GM23338 (cell line): Measurements from ENCODE around the gene EDAR. TPM values are rescaled to one million over a fixed set of nuclear protein-coding genes. Genes with fewer than 3 reads are reported as not detected.

Experiments used
- ATAC-seq: fragments of 200-7000 bp; cut with Tn5 transposase; 3 replicates; pipeline ENCODE4 v1.9.1; 2020
- DNase-seq: peaks from one replicate; pipeline ENCODE4 v3.0.0-alpha.2; 2015; ENCODE audit warnings: low spot score
- H2AFZ ChIP-seq: fragments of 200-600 bp; sonication (generic); 2 replicates; pipeline ENCODE4 v1.8.0; 2016; ENCODE audit warnings: antibody characterized with exemption, mild to moderate bottlenecking, moderate library complexity
- H3F3A ChIP-seq: fragments of 200-600 bp; sonication (generic); replicated peaks from 2 replicates; pipeline ENCODE4 v1.8.0; 2017; ENCODE audit warnings: antibody characterized with exemption, mixed run types, low read depth
- H3K27ac ChIP-seq: fragments of 200-600 bp; sonication (generic); 2 replicates; pipeline ENCODE4 v1.6.1; 2016; ENCODE audit warnings: low read depth
- H3K27me3 ChIP-seq: fragments of 200-600 bp; sonication (generic); 2 replicates; pipeline ENCODE4 v1.8.0; 2016; ENCODE audit warnings: mild to moderate bottlenecking, mixed run types, moderate library complexity; ENCODE audit not compliant: insufficient read depth
- H3K36me3 ChIP-seq: fragments of 200-600 bp; sonication (generic); 2 replicates; pipeline ENCODE4 v1.8.0; 2016; ENCODE audit warnings: mild to moderate bottlenecking; ENCODE audit not compliant: insufficient read depth
- H3K4me1 ChIP-seq: fragments of 200-600 bp; sonication (generic); 2 replicates; pipeline ENCODE4 v1.8.0; 2016; ENCODE audit warnings: mild to moderate bottlenecking, moderate library complexity; ENCODE audit not compliant: insufficient read depth
- H3K4me2 ChIP-seq: fragments of 200-600 bp; sonication (generic); 2 replicates; pipeline ENCODE4 v1.7.1; 2017; ENCODE audit warnings: mixed run types
- H3K4me3 ChIP-seq: fragments of 200-600 bp; sonication (generic); 2 replicates; pipeline ENCODE4 v1.6.1; 2016; ENCODE audit warnings: mixed run types
- H3K79me2 ChIP-seq: fragments of 200-600 bp; sonication (generic); replicated peaks from 2 replicates; pipeline ENCODE4 v1.8.0; 2017; ENCODE audit warnings: mild to moderate bottlenecking; ENCODE audit not compliant: insufficient read depth
- H3K9me2 ChIP-seq: fragments of 200-600 bp; sonication (generic); 2 replicates; pipeline ENCODE4 v1.8.0; 2017; ENCODE audit not compliant: insufficient read depth
- H4K20me1 ChIP-seq: fragments of 200-600 bp; sonication (generic); replicated peaks from 2 replicates; pipeline ENCODE4 v1.8.0; 2017; ENCODE audit warnings: mild to moderate bottlenecking; ENCODE audit not compliant: insufficient read depth
- H3K27ac Mint-ChIP-seq: 2 replicates; pipeline ENCODE4 v1.8.0; 2020; ENCODE audit warnings: inconsistent platforms, mild to moderate bottlenecking, moderate library complexity, mixed read lengths
- H3K27me3 Mint-ChIP-seq: 3 replicates; pipeline ENCODE4 v1.8.0; 2022; ENCODE audit warnings: low read depth, mild to moderate bottlenecking, moderate library complexity, mixed read lengths, inconsistent platforms; ENCODE audit not compliant: insufficient read depth, poor library complexity
- H3K36me3 Mint-ChIP-seq: 3 replicates; pipeline ENCODE4 v1.8.0; 2021; ENCODE audit warnings: low read depth, mild to moderate bottlenecking, inconsistent platforms, moderate library complexity, mixed read lengths
- H3K4me1 Mint-ChIP-seq: 3 replicates; pipeline ENCODE4 v1.8.0; 2020; ENCODE audit warnings: mild to moderate bottlenecking, inconsistent platforms, mixed read lengths
- H3K4me3 Mint-ChIP-seq: 3 replicates; pipeline ENCODE4 v1.8.0; 2021; ENCODE audit warnings: moderate library complexity, mild to moderate bottlenecking, inconsistent platforms, mixed read lengths
- H3K9me3 Mint-ChIP-seq: 3 replicates; pipeline ENCODE4 v1.8.0; 2020; ENCODE audit warnings: moderate library complexity, mild to moderate bottlenecking, inconsistent platforms, mixed read lengths
- CREB1 ChIP-seq: fragments of 250-450 bp; sonication (Bioruptor Pico); IDR thresholded peaks from 2 replicates; pipeline ENCODE4 v1.5.0; 2020; ENCODE audit warnings: low read depth, mild to moderate bottlenecking, moderate library complexity
- EZH2 ChIP-seq: fragments of 200-600 bp; sonication (generic); IDR thresholded peaks from one replicate; pipeline ENCODE4 v1.8.0; 2017; ENCODE audit warnings: antibody characterized with exemption, mild to moderate bottlenecking, low read depth; ENCODE audit not compliant: unreplicated experiment
- EZH2phosphoT487 ChIP-seq: fragments of 200-600 bp; sonication (generic); IDR thresholded peaks from one replicate; pipeline ENCODE4 v1.8.1; 2018; ENCODE audit warnings: antibody characterized with exemption; ENCODE audit not compliant: unreplicated experiment
- JUNB ChIP-seq: IDR thresholded peaks from one replicate; pipeline ENCODE4 v1.6.1; 2016; ENCODE audit warnings: antibody characterized with exemption; ENCODE audit not compliant: unreplicated experiment
- NANOG ChIP-seq: IDR thresholded peaks from 2 replicates; pipeline ENCODE4 v1.6.1; 2016; ENCODE audit warnings: antibody characterized with exemption, borderline replicate concordance
- POLR2AphosphoS5 ChIP-seq: IDR thresholded peaks from 2 replicates; pipeline ENCODE4 v1.6.1; 2016; ENCODE audit warnings: antibody characterized with exemption, low read depth
- STAT1 ChIP-seq: IDR thresholded peaks from one replicate; pipeline ENCODE4 v1.6.1; 2016; ENCODE audit warnings: antibody characterized with exemption; ENCODE audit not compliant: unreplicated experiment
- ZNF114 ChIP-seq: fragments of 250-450 bp; sonication (Bioruptor Pico); IDR thresholded peaks from 2 replicates; pipeline ENCODE4 v1.5.0; 2020; ENCODE audit warnings: mild to moderate bottlenecking, moderate library complexity
- polyA plus RNA-seq: library from polyadenylated mRNA; unstranded; fragments of >200 nt; fragmentation: Nextera tagmentation; extraction: Ambion mirVana; gene quantifications from 2 replicates; pipeline ENCODE4 v1.2.1, GENCODE V29; 2016
- total RNA-seq: library from RNA; depleted of rRNA; stranded (reverse); fragments of >200 nt; shearing (Covaris generic); gene quantifications from 2 replicates; pipeline ENCODE4 v1.2.3, GENCODE V29; 2014
- TF ChIP-seq, protein P1 (sequence below), 2 experiments: fragments of 200-600 bp in 1 of 2; sonication (generic) in 1 of 2; conservative IDR thresholded peaks; 2 replicates each; pipeline versions ENCODE4 v1.5.1 to v1.6.1; 2016 to 2017; ENCODE audit warnings: antibody characterized with exemption in 2 of 2, low read depth in 2 of 2, mild to moderate bottlenecking in 2 of 2, moderate library complexity in 1 of 2
- TF ChIP-seq, protein P2 (sequence below): IDR thresholded peaks from one replicate; pipeline ENCODE4 v1.6.1; 2018; ENCODE audit warnings: antibody characterized with exemption; ENCODE audit not compliant: unreplicated experiment
- TF ChIP-seq, protein P3 (sequence below): IDR thresholded peaks from 2 replicates; pipeline ENCODE4 v1.6.1; 2016; ENCODE audit warnings: antibody characterized with exemption

Gene EDAR
- total and polyA plus RNA-seq, 2 experiments from 2014 or later: not detected

DNA sequence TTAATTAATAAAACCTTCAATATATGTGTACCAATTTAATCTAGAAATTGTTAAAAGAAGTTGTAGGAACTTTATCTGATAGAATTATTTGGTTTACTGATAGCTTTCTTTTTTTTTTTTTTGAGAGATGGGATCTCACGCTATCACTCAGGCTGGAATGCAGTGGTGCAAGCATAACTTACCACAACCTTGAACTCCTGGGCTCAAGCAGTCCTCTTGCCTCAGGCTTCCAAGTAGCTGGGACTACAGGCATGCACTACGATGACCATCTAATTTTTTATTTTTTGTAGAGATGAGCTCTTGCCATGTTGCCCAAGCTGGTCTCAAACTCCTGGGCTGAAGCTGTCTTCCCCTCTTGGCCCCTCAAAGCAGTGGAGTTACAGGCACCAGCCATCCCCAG lies 135.6 kb downstream of the EDAR start:
- Histone ChIP-seq H3K79me2 (no peaks in the 10 kb centered on the region), H3K27me3 (no peaks in the 10 kb centered on the region), H3F3A (no peaks in the 10 kb centered on the region), H2AFZ (no peak overlapping the region), H4K20me1 (no peaks in the 10 kb centered on the region), H3K36me3 (peaks cover 7% of the 10 kb centered on the region), H3K9me2 (no peaks in the 10 kb centered on the region), H3K4me1 (no peaks in the 10 kb centered on the region), H3K4me2 (no peak overlapping the region), H3K4me3 (no peak overlapping the region), H3K27ac (no peak overlapping the region)
- Mint-ChIP-seq H3K27me3 (no peaks in the 10 kb centered on the region), H3K27ac (no peak overlapping the region), H3K36me3 (peaks cover 44% of the 10 kb centered on the region), H3K4me1 (no peaks in the 10 kb centered on the region), H3K9me3 (no peaks in the 10 kb centered on the region), H3K4me3 (no peak overlapping the region)
- TF ChIP-seq NANOG: no peak
- TF ChIP-seq JUNB: no peak
- TF ChIP-seq CREB1 (CRISPR knock-in tag): no peak
- TF ChIP-seq, protein P1, sequence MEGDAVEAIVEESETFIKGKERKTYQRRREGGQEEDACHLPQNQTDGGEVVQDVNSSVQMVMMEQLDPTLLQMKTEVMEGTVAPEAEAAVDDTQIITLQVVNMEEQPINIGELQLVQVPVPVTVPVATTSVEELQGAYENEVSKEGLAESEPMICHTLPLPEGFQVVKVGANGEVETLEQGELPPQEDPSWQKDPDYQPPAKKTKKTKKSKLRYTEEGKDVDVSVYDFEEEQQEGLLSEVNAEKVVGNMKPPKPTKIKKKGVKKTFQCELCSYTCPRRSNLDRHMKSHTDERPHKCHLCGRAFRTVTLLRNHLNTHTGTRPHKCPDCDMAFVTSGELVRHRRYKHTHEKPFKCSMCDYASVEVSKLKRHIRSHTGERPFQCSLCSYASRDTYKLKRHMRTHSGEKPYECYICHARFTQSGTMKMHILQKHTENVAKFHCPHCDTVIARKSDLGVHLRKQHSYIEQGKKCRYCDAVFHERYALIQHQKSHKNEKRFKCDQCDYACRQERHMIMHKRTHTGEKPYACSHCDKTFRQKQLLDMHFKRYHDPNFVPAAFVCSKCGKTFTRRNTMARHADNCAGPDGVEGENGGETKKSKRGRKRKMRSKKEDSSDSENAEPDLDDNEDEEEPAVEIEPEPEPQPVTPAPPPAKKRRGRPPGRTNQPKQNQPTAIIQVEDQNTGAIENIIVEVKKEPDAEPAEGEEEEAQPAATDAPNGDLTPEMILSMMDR (conservative IDR thresholded peaks at IDR 0.05; ENCODE audit: low read depth in 2 of 2): no peak
- TF ChIP-seq, protein P2, sequence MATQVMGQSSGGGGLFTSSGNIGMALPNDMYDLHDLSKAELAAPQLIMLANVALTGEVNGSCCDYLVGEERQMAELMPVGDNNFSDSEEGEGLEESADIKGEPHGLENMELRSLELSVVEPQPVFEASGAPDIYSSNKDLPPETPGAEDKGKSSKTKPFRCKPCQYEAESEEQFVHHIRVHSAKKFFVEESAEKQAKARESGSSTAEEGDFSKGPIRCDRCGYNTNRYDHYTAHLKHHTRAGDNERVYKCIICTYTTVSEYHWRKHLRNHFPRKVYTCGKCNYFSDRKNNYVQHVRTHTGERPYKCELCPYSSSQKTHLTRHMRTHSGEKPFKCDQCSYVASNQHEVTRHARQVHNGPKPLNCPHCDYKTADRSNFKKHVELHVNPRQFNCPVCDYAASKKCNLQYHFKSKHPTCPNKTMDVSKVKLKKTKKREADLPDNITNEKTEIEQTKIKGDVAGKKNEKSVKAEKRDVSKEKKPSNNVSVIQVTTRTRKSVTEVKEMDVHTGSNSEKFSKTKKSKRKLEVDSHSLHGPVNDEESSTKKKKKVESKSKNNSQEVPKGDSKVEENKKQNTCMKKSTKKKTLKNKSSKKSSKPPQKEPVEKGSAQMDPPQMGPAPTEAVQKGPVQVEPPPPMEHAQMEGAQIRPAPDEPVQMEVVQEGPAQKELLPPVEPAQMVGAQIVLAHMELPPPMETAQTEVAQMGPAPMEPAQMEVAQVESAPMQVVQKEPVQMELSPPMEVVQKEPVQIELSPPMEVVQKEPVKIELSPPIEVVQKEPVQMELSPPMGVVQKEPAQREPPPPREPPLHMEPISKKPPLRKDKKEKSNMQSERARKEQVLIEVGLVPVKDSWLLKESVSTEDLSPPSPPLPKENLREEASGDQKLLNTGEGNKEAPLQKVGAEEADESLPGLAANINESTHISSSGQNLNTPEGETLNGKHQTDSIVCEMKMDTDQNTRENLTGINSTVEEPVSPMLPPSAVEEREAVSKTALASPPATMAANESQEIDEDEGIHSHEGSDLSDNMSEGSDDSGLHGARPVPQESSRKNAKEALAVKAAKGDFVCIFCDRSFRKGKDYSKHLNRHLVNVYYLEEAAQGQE: no peak
- TF ChIP-seq EZH2phosphoT487: no peak
- TF ChIP-seq STAT1: no peak
- TF ChIP-seq, protein P3, sequence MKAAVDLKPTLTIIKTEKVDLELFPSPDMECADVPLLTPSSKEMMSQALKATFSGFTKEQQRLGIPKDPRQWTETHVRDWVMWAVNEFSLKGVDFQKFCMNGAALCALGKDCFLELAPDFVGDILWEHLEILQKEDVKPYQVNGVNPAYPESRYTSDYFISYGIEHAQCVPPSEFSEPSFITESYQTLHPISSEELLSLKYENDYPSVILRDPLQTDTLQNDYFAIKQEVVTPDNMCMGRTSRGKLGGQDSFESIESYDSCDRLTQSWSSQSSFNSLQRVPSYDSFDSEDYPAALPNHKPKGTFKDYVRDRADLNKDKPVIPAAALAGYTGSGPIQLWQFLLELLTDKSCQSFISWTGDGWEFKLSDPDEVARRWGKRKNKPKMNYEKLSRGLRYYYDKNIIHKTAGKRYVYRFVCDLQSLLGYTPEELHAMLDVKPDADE: no peak
- no peak for TF ChIP-seq ZNF114
- TF ChIP-seq EZH2: no peak
- TF ChIP-seq POLR2AphosphoS5: no peak
- no peak for ATAC-seq
- DNase-seq: no peak
